ENCODE measurements around the gene PIGQ. TPM values are rescaled to one million over a fixed set of nuclear protein-coding genes. Genes with fewer than 3 reads are reported as not detected.

Gene PIGQ
- total and polyA plus RNA-seq, 2 of the 8 experiments (the other 6 are each of a cell fraction or from before 2014, with no cell fraction given): 36.0 to 49.2 TPM

- CTCF ChIA-PET (ENCODE audit: partially characterized antibody): interaction anchor here (1.1 to 4.1 kb wide), 5 partner anchors 10 to 41 kb away, joined by 3 to 29 read pairs (median 17); no protein-coding TSS in a partner anchor
- Histone ChIP-seq H3K4me3 (ENCODE audit: extremely low read depth in 1 of 4, insufficient read depth in 2 of 4, low read depth in 3 of 4, low read length in 4 of 4) (no peak overlapping the region), H2AFZ (ENCODE audit: low read length) (no peak overlapping the region), H4K20me1 (replicated peaks in 1 of 2; ENCODE audit: control insufficient read depth in 1 of 2, insufficient read depth in 2 of 2, low read length in 2 of 2) (peaks cover 4 to 5% of the 10 kb centered on the region in 2 experiments), H4K91ac (replicated peaks; ENCODE audit: insufficient read length, low read length) (no peak overlapping the region), H3K9me3 (ENCODE audit: insufficient read depth in 2 of 2, low read depth in 1 of 2, low read length in 1 of 2) (no peaks in the 10 kb centered on the region), H2BK120ac (replicated peaks; ENCODE audit: low read depth, low read length) (no peak overlapping the region), H3K14ac (ENCODE audit: insufficient read length) (no peak overlapping the region), H4K8ac (ENCODE audit: extremely low read depth, insufficient read depth, low read length) (no peak overlapping the region), H2BK15ac (ENCODE audit: low read length) (no peak overlapping the region), H3K4ac (replicated peaks; ENCODE audit: insufficient read length, low read depth, low read length) (no peak overlapping the region), H3K36me3 (ENCODE audit: control insufficient read depth in 2 of 4, insufficient read depth in 4 of 4, low read length in 3 of 4) (no peaks in the 10 kb centered on the region; a peak in 1 of 8 replicates), H3K23ac (ENCODE audit: insufficient read length) (no peak overlapping the region), H3K27ac (ENCODE audit: low read depth, low read length) (no peak overlapping the region), H3K18ac (ENCODE audit: extremely low read depth, low read length) (no peak overlapping the region), H3K4me2 (ENCODE audit: insufficient read depth in 1 of 2, low read depth in 2 of 2, low read length in 2 of 2) (no peak overlapping the region), H2AK5ac (ENCODE audit: low read depth, low read length) (no peak overlapping the region), H3K4me1 (replicated peaks in 1 of 4; ENCODE audit: control insufficient read depth in 3 of 4, insufficient read depth in 4 of 4, low read length in 3 of 4) (peaks cover 0 to 14% (median 5%) of the 10 kb centered on the region in 4 experiments; a peak in 5 of 7 replicates), H3K27me3 (replicated peaks in 1 of 4; ENCODE audit: control insufficient read depth in 3 of 4, extremely low read depth in 1 of 4, insufficient read depth in 3 of 4, low read length in 3 of 4) (no peaks in the 10 kb centered on the region), H3K9ac (replicated peaks in 1 of 4; ENCODE audit: extremely low read depth in 1 of 4, low read depth in 3 of 4, low read length in 3 of 4) (no peak overlapping the region), H3K56ac (replicated peaks; ENCODE audit: insufficient read length, low read depth, low read length) (no peak overlapping the region), H3K79me2 (ENCODE audit: control insufficient read depth in 1 of 2, insufficient read depth in 2 of 2, low read length in 2 of 2) (no peaks in the 10 kb centered on the region), H3K79me1 (ENCODE audit: low read depth, low read length) (peaks cover 10% of the 10 kb centered on the region), H2BK20ac (ENCODE audit: low read length) (no peak overlapping the region), H2BK12ac (ENCODE audit: low read depth, low read length) (no peak overlapping the region), H4K5ac (ENCODE audit: insufficient read length, low read depth, low read length) (no peak overlapping the region), H2BK5ac (ENCODE audit: low read depth, low read length) (no peak overlapping the region), H3K23me2 (ENCODE audit: low read depth, low read length) (no peaks in the 10 kb centered on the region)
- 96% methylated on average over 20 of the region's 20 CpGs; no CpG with 5 or more reads in 1 of the 2 experiments for WGBS, 2 experiments (ENCODE audit: extremely low coverage in 1 of 2, insufficient coverage in 1 of 2, insufficient read length in 1 of 2, insufficient replicate concordance in 2 of 2, low coverage in 1 of 2, low lambda C conversion rate in 2 of 2, missing lambda C conversion rate in 1 of 2)
- DNase-seq (ENCODE audit: low read depth in 1 of 2, low spot score in 2 of 2) (no peak), FAIRE-seq (no peak)
- POLR2A ChIA-PET (ENCODE audit: partially characterized antibody): interaction anchor here (0.6 to 1.6 kb wide), 2 partner anchors 12 to 288 kb away, joined by 4 to 5 read pairs; partner anchors contain the start of gene WFIKKN1
- TF ChIP-seq BCL11A (IDR thresholded peaks at IDR 0.05; ENCODE audit: low read depth in 2 of 2, low read length in 2 of 2) (no peak), RFX5 (IDR thresholded peaks at IDR 0.05; ENCODE audit: borderline replicate concordance, low read depth, low read length) (no peak), FOSL1 (IDR thresholded peaks at IDR 0.05; ENCODE audit: insufficient read depth, low read depth, low read length) (no peak), SIRT6 (IDR thresholded peaks at IDR 0.05; ENCODE audit: low read length) (no peak), RAD21 (IDR thresholded peaks at IDR 0.05 in 1 of 2, conservative IDR thresholded peaks at IDR 0.05 in 1 of 2; ENCODE audit: low read depth in 2 of 2, low read length in 2 of 2) (no peak), TEAD4 (IDR thresholded peaks at IDR 0.05; ENCODE audit: low read depth, low read length) (no peak), SAP30 (IDR thresholded peaks at IDR 0.05; ENCODE audit: insufficient read depth, insufficient replicate concordance, low read length) (no peak), MAFK (IDR thresholded peaks at IDR 0.05; ENCODE audit: low read depth, low read length) (no peak), MAX (IDR thresholded peaks at IDR 0.05) (no peak), USF2 (IDR thresholded peaks at IDR 0.05; ENCODE audit: low read length) (no peak), CREB1 (IDR thresholded peaks at IDR 0.05) (no peak), ZNF274 (IDR thresholded peaks at IDR 0.05; ENCODE audit: borderline replicate concordance, extremely low read depth, low read length) (no peak)
Observed at GRCh38 chr16:619476-620100, 49.8 kb downstream of the PIGQ start.

Data from H1 (cell line).